HG03135 (cell line): ENCODE results near the gene TET2.

Source experiments
- ATAC-seq: cut with Tn5 transposase; IDR thresholded peaks from one replicate; pipeline ENCODE4 v1.9.1; 2021; ENCODE audit warnings: mild to moderate bottlenecking, moderate library complexity; ENCODE audit not compliant: unreplicated experiment

Gene TET2

GRCh38 chr4:105146276-105147015, at the start of gene TET2:
TSS of gene TET2 (plus strand) at chr4:105146876. CDS start at chr4:105233943, 87,067 bp downstream.
- ATAC-seq, result peak; percentile 85

GRCh38 chr4:105102016-105102415, 44.7 kb upstream of the TET2 start:
- ATAC-seq, result no peak

DNA sequence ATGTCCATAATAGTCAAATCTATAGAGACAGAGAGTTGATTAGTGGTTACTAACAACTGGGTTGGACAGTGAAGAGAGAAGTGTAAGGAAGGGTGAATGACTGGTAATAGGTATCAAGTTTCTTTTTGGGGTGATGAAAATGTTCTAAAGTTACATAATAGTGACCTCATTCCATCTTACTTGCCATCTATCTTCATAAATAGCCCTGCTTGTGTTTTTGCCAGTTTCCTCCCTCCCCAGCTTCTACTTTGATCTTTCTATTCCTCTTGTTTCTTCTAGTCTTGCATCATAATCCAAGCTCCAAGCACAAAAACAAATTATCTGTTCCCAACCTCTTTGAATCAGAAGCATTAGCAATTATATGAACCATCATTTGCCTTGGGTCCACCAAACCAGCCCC, 40.2 kb upstream of the TET2 start:
- no peak for ATAC-seq

DNA sequence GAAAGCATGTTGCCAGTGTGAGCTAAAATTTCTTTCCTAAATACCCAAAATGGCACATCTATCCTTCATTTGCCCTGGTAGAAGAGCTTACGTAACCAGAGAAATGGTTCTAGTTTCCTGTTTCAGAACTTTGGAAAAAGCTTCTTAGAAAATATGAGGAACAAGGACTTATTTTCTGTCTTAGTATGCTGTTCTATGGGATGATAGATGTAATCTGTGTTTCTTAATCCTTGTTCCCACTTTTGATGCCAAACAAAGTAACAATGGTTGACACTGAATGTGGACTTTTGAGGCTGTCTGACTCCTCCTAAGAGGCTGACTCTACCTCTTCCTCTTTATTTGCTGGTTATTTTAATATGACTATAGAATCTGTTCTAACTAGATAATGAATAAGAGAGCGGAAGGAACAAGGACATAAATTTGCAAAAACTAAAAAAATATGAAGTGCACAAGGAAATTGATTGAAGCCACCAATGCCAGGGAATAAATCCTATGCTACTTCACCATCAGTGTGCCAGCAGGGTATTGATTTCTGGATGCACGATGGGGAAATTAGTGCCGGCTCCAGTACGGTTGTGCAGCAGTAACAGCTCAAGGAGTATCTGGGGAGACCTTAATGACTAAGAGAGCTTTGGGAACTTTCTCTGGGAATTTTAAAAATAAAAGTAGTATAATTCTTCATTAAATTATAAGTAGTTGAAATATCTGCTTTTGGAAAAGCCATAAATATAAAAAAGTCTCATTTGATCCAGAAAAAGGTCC, 39.4 kb upstream of the TET2 start:
- no peak for ATAC-seq

- ATAC-seq, result no peak
Observed at GRCh38 chr4:105108971-105109370, 37.7 kb upstream of the TET2 start.

- no peak for ATAC-seq
Observed at GRCh38 chr4:105112274-105112673, 34.4 kb upstream of the TET2 start.

- ATAC-seq, result no peak
Observed at GRCh38 chr4:105113800-105114199, 32.9 kb upstream of the TET2 start.

GRCh38 chr4:105116616-105117319, 29.9 kb upstream of the TET2 start:
- no peak for ATAC-seq

- no peak for ATAC-seq
Observed at GRCh38 chr4:105119356-105119755, 27.3 kb upstream of the TET2 start.

DNA sequence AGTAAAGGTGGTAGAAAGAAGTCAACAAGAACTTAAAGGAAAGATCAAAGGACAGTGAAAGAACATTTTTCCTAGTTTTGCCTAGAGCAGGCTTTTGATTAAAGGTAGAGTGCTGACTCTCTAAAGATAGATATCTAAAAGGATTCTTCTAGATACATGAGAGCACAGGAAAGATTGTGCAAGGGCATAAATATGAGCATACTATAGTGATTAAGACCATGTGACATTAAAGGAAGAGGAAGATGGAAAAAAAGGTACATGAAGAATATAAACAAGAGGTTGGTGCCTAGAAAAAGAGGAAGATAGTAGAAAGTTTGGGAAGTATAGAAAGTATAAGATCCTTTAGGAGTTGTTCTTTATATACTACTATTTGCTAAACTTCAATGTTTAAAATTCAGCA, 26.1 kb upstream of the TET2 start:
- ATAC-seq, result no peak

GRCh38 chr4:105122350-105122749, 24.3 kb upstream of the TET2 start:
- no peak for ATAC-seq

DNA sequence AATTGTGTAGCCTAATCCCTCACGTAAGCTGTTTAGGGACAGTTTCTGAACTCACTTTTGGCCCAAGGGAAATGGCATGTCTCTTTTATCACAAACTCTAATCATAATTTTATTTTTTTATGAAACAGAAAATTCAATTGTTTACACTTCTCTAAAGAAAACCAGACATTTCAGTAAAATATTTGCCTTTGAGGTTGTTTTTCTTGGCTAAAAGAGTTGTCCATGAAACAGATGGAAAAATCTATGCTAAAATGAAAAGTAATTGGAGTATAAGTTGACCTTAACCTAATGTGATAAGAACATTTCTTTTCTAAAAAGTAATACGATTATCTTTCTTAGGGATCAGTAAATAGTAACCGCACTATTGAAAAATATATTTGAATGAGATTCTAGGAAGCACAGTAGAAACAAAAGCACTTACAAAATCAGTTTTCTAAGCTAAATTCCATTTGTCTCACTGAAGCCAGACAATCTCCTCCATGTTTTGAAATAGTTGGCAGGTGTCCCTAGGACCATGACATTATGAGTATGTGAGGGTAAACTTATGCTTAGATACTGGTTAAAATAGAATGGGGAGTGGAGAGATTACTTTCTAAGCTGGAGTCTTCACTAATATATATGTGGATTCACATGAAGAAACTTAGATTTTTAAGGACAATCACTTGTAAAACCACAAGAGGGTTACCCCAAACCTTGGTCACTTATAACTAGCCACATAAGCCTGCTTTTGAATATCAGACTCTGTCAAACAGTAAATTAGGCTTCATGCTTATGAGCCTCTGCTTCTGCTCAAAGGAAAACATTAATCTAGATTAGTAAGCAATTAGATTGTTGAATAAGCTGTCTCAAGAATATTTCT, 20.1 kb upstream of the TET2 start:
- no peak for ATAC-seq

GRCh38 chr4:105127170-105127445, 19.6 kb upstream of the TET2 start:
- ATAC-seq, result no peak

GRCh38 chr4:105128208-105128607, 18.5 kb upstream of the TET2 start:
- no peak for ATAC-seq

- ATAC-seq, result no peak
Observed at GRCh38 chr4:105129286-105130040, 17.2 kb upstream of the TET2 start.

DNA sequence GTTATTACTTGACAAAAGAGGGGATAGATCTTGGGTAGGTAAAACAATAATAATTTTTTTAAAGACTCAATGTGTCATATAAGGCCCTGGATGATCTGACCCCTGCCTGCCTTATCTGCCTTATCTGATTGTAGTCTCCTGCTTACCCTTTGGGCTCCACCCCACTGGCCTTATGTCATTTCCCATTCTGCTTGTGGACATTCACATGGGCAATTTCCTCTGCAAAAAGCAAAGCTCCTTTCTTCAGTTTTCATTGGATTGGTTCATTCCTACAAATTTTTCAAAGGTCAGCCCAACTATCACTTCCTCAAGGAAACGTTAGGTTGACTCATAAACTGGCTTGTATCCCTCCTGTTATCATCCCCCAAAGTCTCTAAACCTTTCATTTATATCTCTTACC, 15.7 kb upstream of the TET2 start:
- no peak for ATAC-seq

DNA sequence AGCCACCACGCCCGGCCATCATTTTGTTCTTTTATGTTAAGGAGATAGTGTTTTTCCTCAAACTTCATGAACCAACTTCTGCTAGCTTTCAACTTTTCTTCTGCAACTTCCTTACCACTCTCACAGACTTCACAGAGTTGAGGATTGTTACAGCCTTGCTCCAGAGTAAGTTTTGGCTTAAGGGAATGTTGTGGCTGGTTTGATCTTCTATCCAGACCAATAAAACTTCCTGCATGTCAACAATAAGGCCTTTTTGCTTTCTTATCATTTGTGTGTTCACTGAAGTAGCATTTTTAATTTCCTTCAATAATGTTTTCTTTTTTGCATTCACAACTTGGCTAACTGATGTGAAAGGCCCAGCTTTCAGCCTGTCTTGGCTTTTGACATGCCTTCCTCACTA, 12.7 kb upstream of the TET2 start:
- no peak for ATAC-seq

- no peak for ATAC-seq
Observed at GRCh38 chr4:105135785-105136184, 10.9 kb upstream of the TET2 start.

- no peak for ATAC-seq
Observed at GRCh38 chr4:105137121-105137875, 9.4 kb upstream of the TET2 start.

GRCh38 chr4:105139646-105140045, 7.0 kb upstream of the TET2 start:
- no peak for ATAC-seq
